Body of pancreas (tissue), 4 donors: ENCODE measurements around the gene ATRNL1. TPM values are rescaled to one million over a fixed set of nuclear protein-coding genes. Genes with fewer than 3 reads are reported as not detected.

Experiments used
- ATAC-seq: fragments of 150-250 bp; one replicate; pipeline ENCODE4 v1.9.1; 2016
- DNase-seq, 4 donors: peaks; one replicate each; pipeline ENCODE4 v3.0.0-alpha.2; 2019
- H3K27ac ChIP-seq, 4 donors: fragments of 200-600 bp; sonication (generic); 1 replicate in 3 of 4; 2 replicates in 1 of 4; pipeline versions ENCODE4 v1.5.1 to v1.6.1; 2016 to 2019; ENCODE audit warnings: mild to moderate bottlenecking in 1 of 4, mixed read lengths in 1 of 4, moderate library complexity in 1 of 4
- H3K27me3 ChIP-seq, 2 donors: fragments of 200-600 bp; sonication (generic); one replicate each; pipeline ENCODE4 v1.6.0; 2016; ENCODE audit warnings: mild to moderate bottlenecking in 1 of 2
- H3K36me3 ChIP-seq, 2 donors: fragments of 200-600 bp; sonication (generic); replicated peaks in 1 of 2; 2 replicates each; pipeline ENCODE4 v1.5.1; 2016; ENCODE audit warnings: low read depth in 2 of 2; ENCODE audit not compliant: insufficient read depth in 1 of 2
- H3K4me1 ChIP-seq: fragments of 200-600 bp; sonication (generic); one replicate; pipeline ENCODE4 v1.6.0; 2016
- H3K4me3 ChIP-seq, 2 donors: fragments of 200-600 bp; sonication (generic); 1 replicate in 1 of 2; 2 replicates in 1 of 2; pipeline ENCODE4 v1.5.1; 2016 to 2019
- H3K9me3 ChIP-seq, 3 donors: fragments of 200-600 bp; sonication (generic); 1 replicate in 2 of 3; 2 replicates in 1 of 3; pipeline ENCODE4 v1.5.1; 2016
- POLR2A ChIP-seq, 3 donors: fragments of 450-650 bp; IDR thresholded peaks; one replicate each; pipeline ENCODE4 v1.6.1; 2016; ENCODE audit warnings: antibody characterized with exemption in 3 of 3, mild to moderate bottlenecking in 2 of 3
- WGBS, 2 donors: methylation state at CpG; one replicate each; pipeline ENCODE4 v1.1.5; 2017; 5-methylcytosine and 5-hydroxymethylcytosine counted together
- intact Hi-C: fragments of 100-400 bp; cut with DNase I; formaldehyde crosslinking; loops from one replicate; pipeline ENCODE4 v1.15.1; 2023
- total RNA-seq, 2 donors: library from RNA; depleted of rRNA; stranded (reverse); fragments of >200 nt; gene quantifications; one replicate each; pipeline ENCODE4 v1.1.0, GENCODE V29; 2016
- TF ChIP-seq, protein P1 (sequence below), 7 experiments: fragments of 450-650 bp in 4 of 7; fragments of 200-600 bp in 3 of 7; sonication (generic) in 3 of 7; IDR thresholded peaks; one replicate each; pipeline ENCODE4 v1.5.1; 2016 to 2019; ENCODE audit warnings: antibody characterized with exemption in 7 of 7

Gene ATRNL1
- total RNA-seq, 2 donors from 2014 or later: 3.0 to 6.5 TPM

DNA sequence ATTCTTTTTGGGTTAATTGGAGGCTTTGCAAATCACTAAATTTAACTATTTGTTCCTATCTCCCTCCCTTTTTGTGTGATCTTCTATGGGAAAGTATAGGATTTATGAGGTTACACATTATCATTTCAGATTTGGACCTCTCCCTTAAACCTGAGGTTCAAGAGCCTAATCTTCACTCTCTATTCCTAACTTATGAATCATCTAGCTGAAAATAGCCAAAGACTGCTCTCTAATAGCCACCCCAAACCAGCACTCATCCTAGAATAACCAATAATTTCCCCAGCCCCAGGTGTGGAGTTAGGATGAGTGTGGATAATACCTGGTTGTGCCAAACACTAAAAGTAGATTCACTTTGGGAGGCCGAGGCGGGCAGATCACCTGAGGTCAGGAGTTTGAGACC lies 680.7 kb downstream of the ATRNL1 start:
- intact Hi-C loops: no loop called here
- 100% methylated on average over 2 of the region's 2 CpGs for WGBS, 2 donors
- Histone ChIP-seq H3K9me3 (no peaks in the 10 kb centered on the region), H3K4me1 (no peaks in the 10 kb centered on the region), H3K27me3 (no peaks in the 10 kb centered on the region), H3K36me3 (no peaks in the 10 kb centered on the region), H3K4me3 (no peak overlapping the region), H3K27ac (no peak overlapping the region)
- ATAC-seq (no peak), DNase-seq (no peak)
- no peak for TF ChIP-seq POLR2A (IDR thresholded peaks at IDR 0.05)
- TF ChIP-seq, protein P1, sequence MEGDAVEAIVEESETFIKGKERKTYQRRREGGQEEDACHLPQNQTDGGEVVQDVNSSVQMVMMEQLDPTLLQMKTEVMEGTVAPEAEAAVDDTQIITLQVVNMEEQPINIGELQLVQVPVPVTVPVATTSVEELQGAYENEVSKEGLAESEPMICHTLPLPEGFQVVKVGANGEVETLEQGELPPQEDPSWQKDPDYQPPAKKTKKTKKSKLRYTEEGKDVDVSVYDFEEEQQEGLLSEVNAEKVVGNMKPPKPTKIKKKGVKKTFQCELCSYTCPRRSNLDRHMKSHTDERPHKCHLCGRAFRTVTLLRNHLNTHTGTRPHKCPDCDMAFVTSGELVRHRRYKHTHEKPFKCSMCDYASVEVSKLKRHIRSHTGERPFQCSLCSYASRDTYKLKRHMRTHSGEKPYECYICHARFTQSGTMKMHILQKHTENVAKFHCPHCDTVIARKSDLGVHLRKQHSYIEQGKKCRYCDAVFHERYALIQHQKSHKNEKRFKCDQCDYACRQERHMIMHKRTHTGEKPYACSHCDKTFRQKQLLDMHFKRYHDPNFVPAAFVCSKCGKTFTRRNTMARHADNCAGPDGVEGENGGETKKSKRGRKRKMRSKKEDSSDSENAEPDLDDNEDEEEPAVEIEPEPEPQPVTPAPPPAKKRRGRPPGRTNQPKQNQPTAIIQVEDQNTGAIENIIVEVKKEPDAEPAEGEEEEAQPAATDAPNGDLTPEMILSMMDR (IDR thresholded peaks at IDR 0.05): no peak

- no peaks in the 10 kb centered on the region for H3K36me3 ChIP-seq
- H3K27me3 ChIP-seq: no peaks in the 10 kb centered on the region
- no peak overlapping the region for H3K27ac ChIP-seq
- H3K9me3 ChIP-seq: no peaks in the 10 kb centered on the region
- ATAC-seq: no peak
- intact Hi-C loops: no loop called here
- no peak for DNase-seq
- no peaks in the 10 kb centered on the region for H3K4me1 ChIP-seq
- no peak for TF ChIP-seq POLR2A (IDR thresholded peaks at IDR 0.05)
- TF ChIP-seq, protein P1 (IDR thresholded peaks at IDR 0.05): no peak
- no peak overlapping the region for H3K4me3 ChIP-seq
- 64 to 65% methylated on average over 2 of the region's 2 CpGs for WGBS, 2 donors
Measured at GRCh38 chr10:115774721-115775120, 681.6 kb downstream of the ATRNL1 start.

GRCh38 chr10:115777646-115778045 lies 684.5 kb downstream of the ATRNL1 start:
- no peak for DNase-seq
- H3K27ac ChIP-seq: no peak overlapping the region
- no peaks in the 10 kb centered on the region for H3K9me3 ChIP-seq
- WGBS, 2 donors: 92 to 98% methylated on average over 2 of the region's 2 CpGs
- no peak for ATAC-seq
- H3K36me3 ChIP-seq: no peaks in the 10 kb centered on the region
- intact Hi-C loops: no loop called here
- H3K27me3 ChIP-seq: no peaks in the 10 kb centered on the region
- H3K4me3 ChIP-seq: no peak overlapping the region
- no peaks in the 10 kb centered on the region for H3K4me1 ChIP-seq
- TF ChIP-seq POLR2A (IDR thresholded peaks at IDR 0.05): no peak
- TF ChIP-seq, protein P1 (IDR thresholded peaks at IDR 0.05): no peak

DNA sequence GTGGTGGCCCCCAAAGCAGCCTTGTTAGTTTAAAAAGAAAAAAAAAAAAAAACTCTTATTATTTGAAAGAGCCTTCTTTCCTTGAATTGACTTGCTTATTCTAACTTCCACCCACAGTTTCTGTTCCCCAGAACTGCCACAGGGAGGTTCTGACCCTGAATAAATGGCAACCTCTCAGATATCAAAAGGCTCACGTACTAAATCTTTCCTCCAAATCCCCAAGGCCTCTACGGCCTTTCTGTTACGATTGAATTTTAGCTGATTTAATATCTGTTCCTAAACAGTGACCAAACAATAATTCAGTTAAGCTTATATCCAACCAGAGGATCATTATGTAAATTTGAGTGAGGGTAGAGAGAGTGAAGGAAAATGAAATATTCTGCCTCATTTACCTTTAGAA lies 697.1 kb downstream of the ATRNL1 start:
- DNase-seq: no peak
- Histone ChIP-seq H3K27me3 (no peaks in the 10 kb centered on the region), H3K9me3 (no peaks in the 10 kb centered on the region), H3K36me3 (no peaks in the 10 kb centered on the region), H3K4me1 (no peaks in the 10 kb centered on the region), H3K27ac (no peak overlapping the region), H3K4me3 (no peak overlapping the region)
- 65 to 78% methylated on average over 3 of the region's 3 CpGs for WGBS, 2 donors
- ATAC-seq: no peak
- intact Hi-C loops: no loop called here
- TF ChIP-seq POLR2A (IDR thresholded peaks at IDR 0.05): no peak
- TF ChIP-seq, protein P1 (IDR thresholded peaks at IDR 0.05): no peak

GRCh38 chr10:115795964-115796363 lies 702.8 kb downstream of the ATRNL1 start:
- TF ChIP-seq, protein P1 (IDR thresholded peaks at IDR 0.05): no peak
- TF ChIP-seq POLR2A (IDR thresholded peaks at IDR 0.05): no peak
- no peak for ATAC-seq
- Histone ChIP-seq H3K4me1 (no peaks in the 10 kb centered on the region), H3K27me3 (no peaks in the 10 kb centered on the region), H3K36me3 (no peaks in the 10 kb centered on the region), H3K4me3 (no peak overlapping the region), H3K9me3 (no peaks in the 10 kb centered on the region), H3K27ac (no peak overlapping the region)
- intact Hi-C loops: loop anchor here (5.0 kb wide), 1 partner anchor 491 kb away; no protein-coding TSS in a partner anchor
- WGBS, 2 donors: 90 to 92% methylated on average over 4 of the region's 4 CpGs
- DNase-seq: no peak
